GM10847 (cell line): ENCODE results near the gene FAM107B.

ENCODE experiments used
- POLR2A ChIP-seq: IDR thresholded peaks from 2 replicates; pipeline ENCODE4 v1.6.1; 2011; ENCODE audit not compliant: insufficient read length; ENCODE audit errors: extremely low read depth

The FAM107B gene

DNA sequence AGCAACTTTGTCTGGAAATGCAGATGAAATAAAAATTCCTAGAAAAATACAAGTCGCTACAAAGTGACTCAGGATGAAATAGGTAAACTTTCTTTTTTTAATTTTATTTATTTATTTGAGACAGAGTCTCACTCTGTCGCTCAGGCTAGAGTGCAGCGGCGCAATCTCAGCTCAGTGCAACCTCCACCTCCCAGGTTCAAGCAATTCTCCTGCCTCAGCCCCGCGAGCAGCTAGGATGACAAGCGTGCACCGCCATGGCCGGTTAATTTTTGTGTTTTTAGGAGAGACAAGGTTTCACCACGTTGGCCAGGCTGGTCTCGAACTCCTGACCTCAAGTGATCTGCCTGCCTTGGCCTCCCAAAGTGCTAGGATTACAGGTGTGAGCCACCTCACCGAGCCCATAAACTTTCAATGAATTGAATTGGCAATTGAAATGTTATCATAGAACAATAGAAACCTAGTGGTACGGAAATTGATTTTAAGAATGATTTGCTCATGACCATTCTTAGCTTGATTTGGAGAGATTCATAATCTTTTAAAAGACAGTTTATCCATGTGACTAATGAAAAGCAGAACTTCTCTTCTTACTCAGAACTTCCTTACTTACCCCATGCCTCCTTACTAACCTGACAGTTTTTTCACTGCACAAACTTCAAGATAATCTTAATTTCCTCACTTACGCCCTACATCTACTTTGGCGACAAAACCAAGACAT lies 161.7 kb downstream of the FAM107B start:
- TF ChIP-seq POLR2A: no peak

DNA sequence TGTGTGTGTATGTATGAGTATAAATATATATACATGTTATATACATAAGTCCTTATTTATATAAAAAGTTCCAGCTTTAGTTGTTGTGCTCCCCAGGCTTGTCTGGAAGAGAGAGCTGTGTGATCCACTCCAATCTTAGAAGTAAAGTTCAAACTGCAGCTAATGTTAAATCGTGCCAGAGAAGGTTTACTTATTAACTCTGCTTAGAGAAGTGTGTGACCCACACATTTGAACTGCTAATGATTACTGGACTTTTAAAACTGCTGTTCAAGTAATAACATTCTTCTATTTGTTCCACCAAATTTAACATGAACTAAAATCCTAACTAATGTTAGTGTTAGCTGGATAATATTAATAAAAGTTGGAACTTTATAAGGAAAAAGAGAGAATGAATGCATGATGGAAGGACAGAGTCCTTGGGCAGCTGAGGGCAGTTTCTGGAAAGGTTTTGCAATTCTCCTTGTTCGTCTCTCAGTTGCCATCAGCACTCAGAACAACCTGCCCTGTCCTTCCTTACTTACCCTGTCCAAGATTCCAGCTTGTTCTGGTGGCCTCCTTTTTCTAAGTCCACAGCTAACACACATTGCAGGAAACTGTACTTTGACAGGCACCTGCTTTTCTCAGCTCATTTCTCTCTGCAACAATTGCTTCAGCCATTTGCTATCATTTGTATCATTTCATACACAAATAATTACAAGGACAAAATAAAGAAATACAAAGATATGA lies 162.6 kb downstream of the FAM107B start:
- TF ChIP-seq POLR2A: no peak

DNA sequence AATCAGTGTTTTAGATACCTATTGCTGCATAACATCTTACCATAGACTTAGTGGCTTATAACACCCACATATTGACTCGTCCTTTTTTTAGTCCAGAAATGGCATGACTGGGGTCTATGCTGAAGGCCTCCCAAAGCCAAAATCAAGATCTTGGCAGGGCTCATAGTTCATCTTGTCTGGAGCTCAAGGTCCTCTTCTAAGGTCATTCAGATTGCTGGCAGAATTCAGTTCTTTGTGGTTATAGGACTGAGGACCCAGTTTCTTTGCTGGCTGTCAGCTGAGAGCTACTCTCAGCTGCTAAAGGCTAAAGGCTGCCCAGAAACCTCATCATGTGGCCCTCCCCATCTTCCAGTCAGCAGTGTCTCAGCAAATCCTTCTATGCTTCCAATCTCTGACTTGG lies 165.5 kb downstream of the FAM107B start:
- TF ChIP-seq POLR2A: no peak

DNA sequence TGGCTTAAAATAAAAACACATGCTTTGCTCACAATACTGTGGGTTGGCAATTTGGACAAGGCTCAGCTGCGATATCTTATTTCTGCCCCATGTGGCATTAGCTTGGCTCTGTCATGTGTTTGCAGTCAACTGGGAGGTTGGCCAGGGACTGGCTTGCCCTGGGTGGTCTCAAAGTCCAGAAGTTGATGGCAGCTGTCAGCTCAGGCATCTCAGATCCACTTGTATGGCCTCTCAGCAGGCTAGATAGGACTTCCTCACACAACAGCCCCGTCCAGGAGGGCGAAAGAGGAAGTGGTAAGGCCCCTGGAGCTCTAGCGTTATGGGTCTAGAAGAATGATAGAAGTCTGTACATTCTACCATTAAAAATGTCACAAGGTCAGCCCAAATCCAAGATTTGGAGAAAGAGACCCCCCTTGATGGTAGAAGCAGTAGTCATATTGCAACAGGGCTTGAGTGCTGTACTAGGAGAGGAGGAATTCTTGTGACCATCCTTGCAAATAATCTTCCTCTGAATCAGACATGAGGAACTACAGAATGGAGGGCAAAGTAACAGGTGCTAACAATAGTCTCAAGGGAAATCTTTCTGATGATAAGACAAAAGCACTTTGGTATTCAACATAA lies 166.2 kb downstream of the FAM107B start:
- no peak for TF ChIP-seq POLR2A

DNA sequence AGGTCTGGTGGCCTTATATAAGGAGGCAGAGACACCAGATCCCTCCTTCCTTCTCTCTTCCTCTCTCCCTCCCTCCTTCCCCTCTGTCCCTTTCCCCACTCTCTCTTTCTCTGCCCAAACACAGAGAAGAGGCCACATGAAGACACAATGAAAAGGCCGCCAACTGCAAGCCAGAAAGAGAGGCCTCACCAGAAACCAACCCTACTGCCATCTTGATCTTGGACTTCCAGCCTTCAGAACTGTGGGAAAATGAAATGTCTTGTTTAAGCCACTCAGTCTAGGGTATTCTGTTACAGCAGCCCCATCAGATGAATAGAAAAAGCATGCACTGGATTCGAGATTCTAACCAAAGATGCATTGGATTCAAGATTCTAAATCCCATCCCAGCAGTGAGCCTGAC lies 168.1 kb downstream of the FAM107B start:
- TF ChIP-seq POLR2A: no peak

DNA sequence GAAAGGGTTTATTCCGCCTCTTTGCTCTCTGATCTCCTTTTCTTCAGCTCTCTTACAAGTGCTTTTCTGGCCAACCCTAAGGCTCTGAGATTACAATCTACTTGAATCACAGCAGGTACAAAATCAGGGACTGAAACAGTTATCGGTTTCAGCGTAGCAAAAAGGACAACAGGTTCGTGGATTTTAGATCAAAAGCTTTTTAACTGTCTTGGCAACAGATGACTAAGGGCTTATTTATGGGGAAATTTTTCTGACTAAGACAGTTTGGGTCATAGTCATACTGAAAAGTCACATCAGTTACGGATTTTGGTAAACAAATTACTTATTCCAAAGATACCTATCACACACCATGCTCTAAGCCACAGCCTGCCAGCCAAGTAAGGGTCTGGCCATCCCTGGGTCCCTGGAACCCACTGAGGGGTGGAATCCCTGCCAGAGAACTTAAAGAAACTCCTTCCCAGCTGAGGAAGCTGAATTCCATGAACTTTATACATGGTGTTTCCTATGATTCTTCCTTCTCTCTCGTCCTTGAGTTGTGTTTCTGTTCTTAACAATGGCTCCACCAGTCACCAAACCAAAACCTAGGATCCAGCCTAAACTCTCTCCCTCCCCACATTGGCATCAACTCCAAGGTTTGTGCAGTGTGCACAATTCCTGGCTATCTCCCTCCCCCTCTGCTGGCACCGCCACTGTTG lies 169.3 kb downstream of the FAM107B start:
- TF ChIP-seq POLR2A: no peak

DNA sequence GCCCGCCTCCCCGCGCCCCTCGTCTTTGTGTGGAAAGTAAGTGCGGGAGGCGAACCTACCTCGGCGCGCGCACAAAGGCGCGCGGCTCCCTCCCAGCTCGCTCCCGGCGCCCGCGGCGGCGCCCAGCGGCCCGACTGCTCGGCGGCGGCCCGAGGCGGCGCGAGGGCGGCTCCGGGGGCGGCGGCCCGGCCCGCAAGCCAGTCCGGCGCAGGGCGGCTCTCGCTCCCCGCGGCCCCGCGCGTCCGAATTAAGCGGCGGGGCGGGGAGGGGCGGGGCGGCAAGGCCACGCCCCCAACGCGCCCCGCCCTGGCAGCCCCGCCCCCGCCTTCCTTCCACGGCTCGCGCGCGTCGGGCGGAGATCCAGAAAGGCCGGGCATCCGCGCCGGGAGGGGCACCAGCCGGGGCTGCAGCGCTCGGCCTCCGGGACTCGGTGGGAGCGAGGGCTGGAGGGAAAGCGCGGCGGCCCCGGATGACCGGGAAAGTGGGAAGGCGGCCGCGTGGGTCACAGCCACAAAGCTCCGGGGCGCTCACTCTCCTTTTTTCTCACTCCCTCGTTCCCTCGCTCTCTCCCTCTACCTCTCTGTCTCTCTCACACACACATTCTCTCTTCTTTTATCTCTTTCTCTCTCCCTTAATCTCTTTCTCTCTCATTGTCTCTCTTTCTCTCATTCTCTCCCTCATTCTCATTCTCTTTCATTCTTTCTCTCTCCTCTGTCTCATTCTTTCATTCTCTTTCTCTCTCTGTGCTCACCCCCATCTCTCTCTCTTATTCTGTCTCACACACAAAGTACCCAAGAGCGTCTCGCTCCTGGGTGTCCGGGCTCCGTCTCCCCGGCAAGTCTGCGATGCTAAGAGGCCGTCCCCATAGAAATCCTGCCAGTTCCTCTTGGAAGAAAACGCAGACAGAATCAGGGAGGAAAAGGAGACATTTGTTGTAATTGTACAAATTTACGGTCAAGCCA lies 170.2 kb downstream of the FAM107B start:
- TF ChIP-seq POLR2A: peak; percentile 84

DNA sequence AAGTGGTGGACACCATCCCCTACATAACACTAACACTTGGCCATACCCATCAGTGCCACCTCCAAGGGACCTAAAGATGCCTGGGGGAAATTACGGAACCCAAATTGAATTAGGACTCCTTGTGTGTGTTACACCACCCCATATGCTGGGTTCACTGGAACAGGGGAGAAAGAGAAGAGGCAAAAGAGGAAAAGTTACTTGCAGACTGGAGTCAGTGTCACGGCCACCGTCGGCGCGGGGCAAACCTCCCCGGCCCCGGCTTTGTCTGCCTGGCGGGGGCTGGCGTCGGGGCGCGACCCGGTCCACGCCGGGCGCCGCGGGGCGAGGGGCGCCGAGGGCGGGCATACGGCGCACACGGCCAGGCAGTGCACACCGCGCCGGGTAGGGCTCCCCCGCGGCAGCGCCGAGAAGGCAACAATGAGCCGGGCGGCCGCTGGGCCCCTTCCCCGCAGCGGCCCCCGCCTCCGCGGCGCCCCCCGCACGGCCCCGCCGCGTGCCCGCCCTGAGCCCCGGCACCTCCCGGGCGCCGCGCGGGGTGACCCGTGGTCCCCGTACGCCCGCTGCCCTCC lies 171.1 kb downstream of the FAM107B start:
- TF ChIP-seq POLR2A: no peak

DNA sequence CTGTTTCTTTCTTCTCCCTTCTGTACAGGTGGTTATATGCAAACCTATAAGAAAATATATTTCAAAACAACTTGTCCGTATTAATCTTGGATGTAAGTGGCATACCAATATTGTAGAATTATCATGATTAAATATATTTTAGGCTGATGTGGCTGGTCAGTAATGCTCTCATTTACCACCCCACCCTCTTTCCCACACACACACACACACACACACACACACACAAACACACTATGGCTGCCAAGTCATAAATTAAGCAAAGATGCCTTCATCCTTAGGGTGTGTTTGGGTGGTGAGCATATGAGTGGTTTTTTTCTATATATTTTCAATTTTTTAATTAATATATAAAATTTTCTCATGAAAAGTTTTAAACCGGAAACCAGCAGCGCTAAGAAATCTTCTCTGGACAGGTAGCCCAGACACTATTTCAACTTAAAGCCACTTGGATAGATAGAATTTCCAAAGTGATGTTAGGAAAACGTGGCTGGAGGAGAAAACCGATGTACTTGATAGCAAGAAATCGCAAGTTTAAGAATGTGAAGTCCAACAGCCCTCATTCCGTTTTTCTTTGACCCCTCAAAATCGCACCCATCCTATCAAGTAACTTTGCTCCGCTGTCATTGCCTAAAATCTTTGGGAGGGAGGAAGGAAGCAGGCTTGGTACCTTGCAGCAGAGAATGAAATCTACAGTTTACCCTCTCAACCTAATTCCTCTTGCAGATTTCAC lies 171.7 kb downstream of the FAM107B start:
- no peak for TF ChIP-seq POLR2A

DNA sequence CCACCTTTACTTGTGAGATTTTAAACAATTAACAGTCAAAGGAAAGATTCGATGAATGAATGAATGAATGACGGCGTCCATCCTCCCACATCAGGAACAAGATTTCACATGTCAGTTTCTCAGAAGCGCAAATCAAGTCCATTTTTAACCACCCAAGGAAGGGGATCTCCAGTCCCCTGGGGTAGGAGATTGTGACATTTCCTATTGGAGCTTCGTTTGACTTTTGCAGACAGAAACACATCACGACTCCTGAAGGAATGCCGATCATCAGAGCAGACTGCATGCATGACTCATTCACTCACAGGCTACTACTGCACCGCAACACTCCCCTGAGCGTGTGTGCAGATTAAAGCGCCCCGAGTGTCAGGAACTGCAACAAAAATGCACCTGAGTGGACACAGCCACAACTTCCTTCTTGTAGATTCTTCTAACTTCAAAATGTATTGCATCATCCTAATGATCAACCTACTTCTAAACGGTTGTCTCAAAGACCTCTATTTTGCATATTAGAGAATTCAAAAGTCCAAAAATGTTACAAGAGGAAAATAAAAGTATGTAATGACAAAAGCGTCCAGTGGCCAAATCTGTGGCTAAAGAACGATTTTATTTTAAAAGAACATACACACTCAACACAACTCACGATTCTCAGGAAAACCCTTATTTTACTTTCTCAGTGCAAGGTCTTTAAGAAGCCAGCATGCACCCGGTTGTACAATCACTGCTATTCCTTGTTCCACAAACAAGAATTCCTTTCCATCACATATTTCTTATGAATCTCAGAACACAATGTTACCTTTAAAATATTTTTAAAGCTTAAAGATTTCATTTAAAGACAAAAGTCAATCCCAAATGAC lies 172.6 kb downstream of the FAM107B start:
- no peak for TF ChIP-seq POLR2A

DNA sequence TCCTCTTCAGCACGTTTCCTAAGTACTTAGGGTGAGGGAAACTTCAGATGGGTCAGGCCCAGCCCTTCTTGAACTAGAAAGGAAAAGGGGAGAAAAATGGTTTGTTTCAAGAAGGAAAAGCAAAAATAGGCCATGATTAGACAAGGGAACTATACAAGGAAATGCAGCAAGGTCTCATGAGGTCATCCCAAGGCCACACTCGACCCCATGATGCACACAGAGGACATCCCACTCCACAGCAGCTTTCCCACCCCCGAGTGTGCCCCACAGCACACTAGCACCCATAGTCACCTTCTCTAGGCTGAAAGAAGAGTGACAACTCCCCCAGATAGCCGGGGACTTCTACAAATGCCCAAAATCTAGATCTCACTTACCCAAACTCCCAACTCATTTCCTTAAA lies 173.4 kb downstream of the FAM107B start:
- no peak for TF ChIP-seq POLR2A

DNA sequence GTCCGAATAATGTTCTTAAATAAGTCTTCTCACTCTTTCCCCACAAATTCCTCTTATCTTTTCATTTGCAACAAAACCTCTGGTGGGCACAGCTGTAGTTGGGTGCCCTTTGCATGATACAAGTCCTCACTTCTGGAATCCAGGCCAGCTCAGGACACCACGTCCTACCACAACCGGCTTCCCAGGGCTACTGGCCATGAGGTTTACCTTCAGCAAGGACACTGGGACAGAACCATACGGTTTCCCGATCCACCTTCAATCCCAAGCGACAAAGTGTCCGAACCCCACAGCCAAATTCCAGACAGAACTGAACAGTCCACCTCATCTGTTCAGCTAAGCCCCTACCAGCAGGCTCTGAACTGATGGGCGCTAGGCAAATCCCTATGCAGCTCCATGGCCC lies 174.6 kb downstream of the FAM107B start:
- no peak for TF ChIP-seq POLR2A

DNA sequence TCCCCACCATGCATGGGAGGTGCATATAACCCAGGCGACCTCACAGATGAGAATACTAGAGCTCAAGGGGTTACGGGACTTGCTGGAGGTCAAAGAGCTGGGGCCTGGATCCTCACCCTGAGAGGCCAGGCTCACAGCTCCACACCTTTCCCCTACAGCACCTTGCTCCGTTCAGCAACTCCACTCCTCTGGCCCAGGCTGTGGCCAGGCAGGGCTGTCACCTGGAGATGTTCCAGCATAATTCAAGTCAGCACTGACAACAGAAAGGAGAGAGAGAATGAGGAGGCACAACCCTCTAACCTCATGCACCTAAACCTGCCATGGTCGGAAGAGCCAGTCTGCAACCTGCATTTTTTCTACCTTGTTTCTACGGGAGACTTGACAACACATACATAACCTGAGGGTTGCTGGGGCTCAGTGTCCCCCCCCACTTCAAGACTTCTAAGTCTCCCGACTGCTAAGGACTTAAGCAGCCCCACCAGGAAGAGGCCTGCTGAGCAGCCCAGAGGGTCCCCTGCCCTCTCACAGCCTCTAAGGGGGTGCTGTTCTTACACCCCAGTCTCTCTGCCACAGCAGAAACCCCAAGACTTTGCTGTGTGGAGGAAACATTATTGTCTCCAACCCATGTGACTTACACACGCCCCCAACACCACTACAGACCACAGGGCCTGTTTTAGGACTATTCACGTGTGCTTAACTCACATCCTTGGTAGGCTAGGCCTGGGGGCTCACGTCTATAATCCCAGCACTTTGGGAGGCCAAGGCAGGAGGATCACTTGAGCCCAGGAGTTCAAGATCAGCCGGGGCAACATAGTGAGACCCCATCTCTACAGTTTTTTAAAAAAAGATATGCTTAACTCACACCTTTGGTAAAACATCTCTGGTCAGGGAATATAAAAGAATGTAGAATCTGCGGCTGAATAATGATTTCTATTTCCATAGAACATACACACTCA lies 175.6 kb downstream of the FAM107B start:
- no peak for TF ChIP-seq POLR2A
